Measurements from ENCODE around the gene IRAK1. TPM values are rescaled to one million over a fixed set of nuclear protein-coding genes. Genes with fewer than 3 reads are reported as not detected.

IRAK1 gene
- total and polyA plus RNA-seq, 9 of the 15 experiments (the other 6 are each of a cell fraction or from before 2014, with no cell fraction given): 11.6 to 261 (median 91.6) TPM

GRCh38 chrX:154037754-154038153 is 18.1 kb upstream of the IRAK1 start:
- in situ Hi-C loops (cut with MboI): no loop called here
- Histone ChIP-seq H3K4me3 (no peak overlapping the region), H3K4me2 (ENCODE audit: insufficient read depth, low read length) (no peak overlapping the region), H3K79me2 (ENCODE audit: control insufficient read depth, insufficient read depth, low read length) (peaks cover 72% of the 10 kb centered on the region), H3K4me1 (replicated peaks in 1 of 2; ENCODE audit: control insufficient read depth in 2 of 2, insufficient read depth in 2 of 2, low read length in 2 of 2) (no peaks in the 10 kb centered on the region; a peak in 2 of 5 replicates), H3K27me3 (ENCODE audit: control insufficient read depth in 2 of 2, insufficient read depth in 2 of 2, low read length in 2 of 2) (no peaks in the 10 kb centered on the region), H4K20me1 (replicated peaks; ENCODE audit: control insufficient read depth, insufficient read depth, low read length) (no peaks in the 10 kb centered on the region), H3K27ac (ENCODE audit: extremely low read depth, low read depth, low read length) (no peak overlapping the region), H3K9me1 (ENCODE audit: control insufficient read depth, insufficient read depth, low read length) (no peaks in the 10 kb centered on the region), H3K9me3 (replicated peaks; ENCODE audit: control insufficient read depth, insufficient read depth, low read depth, low read length) (no peaks in the 10 kb centered on the region), H2AFZ (ENCODE audit: low read depth, low read length) (no peak overlapping the region), H3K9ac (ENCODE audit: insufficient read depth in 1 of 2, low read depth in 2 of 2, low read length in 2 of 2) (no peak overlapping the region; a peak in 1 of 4 replicates), H3K36me3 (ENCODE audit: control insufficient read depth, insufficient read depth, low read length) (peaks cover 51% of the 10 kb centered on the region; the same call in 2 of the 3 replicates)
- no peak for FAIRE-seq
- DNase-seq (ENCODE audit: extremely low read depth in 1 of 4, low spot score in 3 of 4): no peak
- BruUV-seq (replicated peaks): no TSS peak
- TF ChIP-seq KDM4B (IDR thresholded peaks at IDR 0.05; ENCODE audit: borderline replicate concordance in 2 of 2, low read depth in 1 of 2) (no peak), SNIP1 (IDR thresholded peaks at IDR 0.05; ENCODE audit: low read depth) (no peak), KLF16 (IDR thresholded peaks at IDR 0.05) (no peak)
- WGBS (ENCODE audit: insufficient coverage, low coverage, missing lambda C conversion rate): 73% methylated on average over 5 of the region's 5 CpGs
- no peak for ATAC-seq
- CTCF ChIA-PET (ENCODE audit: low intra/inter-chr PET ratio): no interaction called here
- POLR2A ChIA-PET: interaction anchor here (1.3 kb wide), 1 partner anchor 18 kb away, joined by 3 read pairs; the partner anchor contains the start of gene IRAK1
- intact Hi-C loops (cut with micrococcal nuclease): no loop called here

GRCh38 chrX:154036513-154036912 is 16.8 kb upstream of the IRAK1 start:
- FAIRE-seq: no peak
- ChIA-PET POLR2A (interaction anchor here (1.4 kb wide), 1 partner anchor 64 kb away, joined by 3 read pairs; the partner anchor contains the start of gene TMEM187), CTCF (ENCODE audit: low intra/inter-chr PET ratio) (no interaction called here)
- Histone ChIP-seq H3K27ac (ENCODE audit: extremely low read depth, low read depth, low read length) (no peak overlapping the region), H3K9ac (ENCODE audit: insufficient read depth in 1 of 2, low read depth in 2 of 2, low read length in 2 of 2) (no peak overlapping the region), H3K9me1 (ENCODE audit: control insufficient read depth, insufficient read depth, low read length) (no peaks in the 10 kb centered on the region), H3K36me3 (ENCODE audit: control insufficient read depth, insufficient read depth, low read length) (peaks cover 61% of the 10 kb centered on the region; the same call in 2 of the 3 replicates), H2AFZ (ENCODE audit: low read depth, low read length) (no peak overlapping the region), H3K79me2 (ENCODE audit: control insufficient read depth, insufficient read depth, low read length) (peaks cover 62% of the 10 kb centered on the region), H3K4me1 (replicated peaks in 1 of 2; ENCODE audit: control insufficient read depth in 2 of 2, insufficient read depth in 2 of 2, low read length in 2 of 2) (no peaks in the 10 kb centered on the region; a peak in 2 of 5 replicates), H4K20me1 (replicated peaks; ENCODE audit: control insufficient read depth, insufficient read depth, low read length) (no peaks in the 10 kb centered on the region), H3K27me3 (ENCODE audit: control insufficient read depth in 2 of 2, insufficient read depth in 2 of 2, low read length in 2 of 2) (no peaks in the 10 kb centered on the region), H3K4me3 (no peak overlapping the region), H3K4me2 (ENCODE audit: insufficient read depth, low read length) (no peak overlapping the region), H3K9me3 (replicated peaks; ENCODE audit: control insufficient read depth, insufficient read depth, low read depth, low read length) (no peaks in the 10 kb centered on the region)
- intact Hi-C loops (cut with micrococcal nuclease) (no loop called here), in situ Hi-C loops (cut with MboI) (no loop called here)
- 96% methylated on average over 6 of the region's 8 CpGs for WGBS (ENCODE audit: insufficient coverage, low coverage, missing lambda C conversion rate)
- no TSS peak for BruUV-seq (replicated peaks)
- no peak for DNase-seq (ENCODE audit: extremely low read depth in 1 of 4, low spot score in 3 of 4)
- no peak for ATAC-seq
- TF ChIP-seq NFYB (IDR thresholded peaks at IDR 0.05; ENCODE audit: extremely low read depth, insufficient read length) (no peak), ARHGAP35 (IDR thresholded peaks at IDR 0.05; ENCODE audit: partially characterized antibody) (no peak), TAF9B (IDR thresholded peaks at IDR 0.05; ENCODE audit: partially characterized antibody) (no peak), RBBP5 (IDR thresholded peaks at IDR 0.05; ENCODE audit: borderline replicate concordance, insufficient read depth, low read length, poor library complexity, severe bottlenecking) (no peak)
- TF ChIP-seq, protein P1, sequence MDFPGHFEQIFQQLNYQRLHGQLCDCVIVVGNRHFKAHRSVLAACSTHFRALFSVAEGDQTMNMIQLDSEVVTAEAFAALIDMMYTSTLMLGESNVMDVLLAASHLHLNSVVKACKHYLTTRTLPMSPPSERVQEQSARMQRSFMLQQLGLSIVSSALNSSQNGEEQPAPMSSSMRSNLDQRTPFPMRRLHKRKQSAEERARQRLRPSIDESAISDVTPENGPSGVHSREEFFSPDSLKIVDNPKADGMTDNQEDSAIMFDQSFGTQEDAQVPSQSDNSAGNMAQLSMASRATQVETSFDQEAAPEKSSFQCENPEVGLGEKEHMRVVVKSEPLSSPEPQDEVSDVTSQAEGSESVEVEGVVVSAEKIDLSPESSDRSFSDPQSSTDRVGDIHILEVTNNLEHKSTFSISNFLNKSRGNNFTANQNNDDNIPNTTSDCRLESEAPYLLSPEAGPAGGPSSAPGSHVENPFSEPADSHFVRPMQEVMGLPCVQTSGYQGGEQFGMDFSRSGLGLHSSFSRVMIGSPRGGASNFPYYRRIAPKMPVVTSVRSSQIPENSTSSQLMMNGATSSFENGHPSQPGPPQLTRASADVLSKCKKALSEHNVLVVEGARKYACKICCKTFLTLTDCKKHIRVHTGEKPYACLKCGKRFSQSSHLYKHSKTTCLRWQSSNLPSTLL (IDR thresholded peaks at IDR 0.05): no peak
